ENCODE results near the gene PPT2.

PPT2 gene

GRCh38 chr6:32153564-32154513 lies at the start of gene PPT2:
Gene PPT2, plus strand, starts transcription at chr6:32154141. Its CDS starts 454 bp downstream, at chr6:32154595.
- peak; percentile 31 to 83 for DNase-seq

- DNase-seq, result no peak
These were observed 48.5 kb upstream of the PPT2 start for GRCh38 chr6:32105433-32105832.

- no peak for DNase-seq
These were observed 46.5 kb upstream of the PPT2 start for GRCh38 chr6:32107406-32107805.

GRCh38 chr6:32108094-32108627 lies 45.8 kb upstream of the PPT2 start:
- DNase-seq, result no peak

GRCh38 chr6:32108727-32109113 lies 45.2 kb upstream of the PPT2 start:
- no peak for DNase-seq

- no peak for DNase-seq
These were observed 44.7 kb upstream of the PPT2 start, which contains the start of gene TNXB for GRCh38 chr6:32109114-32109764. Gene TNXB, minus strand, starts transcription at chr6:32109338. Its CDS starts 11,140 bp downstream, at chr6:32098198.

GRCh38 chr6:32109765-32110160 lies 44.2 kb upstream of the PPT2 start:
- no peak for DNase-seq

- no peak for DNase-seq
These were observed 43.3 kb upstream of the PPT2 start for GRCh38 chr6:32110632-32111031.

- DNase-seq, result no peak
These were observed 42.4 kb upstream of the PPT2 start for GRCh38 chr6:32111424-32112066.

GRCh38 chr6:32112431-32112980 lies 41.4 kb upstream of the PPT2 start:
- no peak for DNase-seq

GRCh38 chr6:32113386-32114352 lies 40.3 kb upstream of the PPT2 start:
- DNase-seq, result no peak

GRCh38 chr6:32114796-32115195 lies 39.1 kb upstream of the PPT2 start:
- no peak for DNase-seq

- DNase-seq, result no peak
These were observed 38.3 kb upstream of the PPT2 start for GRCh38 chr6:32115623-32116022.

- DNase-seq, result no peak
These were observed 37.3 kb upstream of the PPT2 start for GRCh38 chr6:32116674-32117073.

- no peak for DNase-seq
These were observed 36.5 kb upstream of the PPT2 start for GRCh38 chr6:32117461-32117860.

- peak in 1 of 2 experiments; percentile 71 for DNase-seq
These were observed 34.9 kb upstream of the PPT2 start for GRCh38 chr6:32118782-32119628.

GRCh38 chr6:32120573-32121059 lies 33.3 kb upstream of the PPT2 start:
- DNase-seq, result no peak

- DNase-seq, result no peak
These were observed 30.3 kb upstream of the PPT2 start for GRCh38 chr6:32123681-32124080.

GRCh38 chr6:32126880-32127279 lies 27.1 kb upstream of the PPT2 start:
- DNase-seq, result no peak

- DNase-seq, result no peak
These were observed 26.6 kb upstream of the PPT2 start for GRCh38 chr6:32127409-32127716.

Measured in cerebellar nuclear complex (tissue), 1 donor.